HepG2 (cell line): ENCODE results near the gene ABCC3. TPM values are rescaled to one million over a fixed set of nuclear protein-coding genes. Genes with fewer than 3 reads are reported as not detected.

Experiments used
- CBX5 ChIP-seq: sonication (generic); formaldehyde crosslinking; IDR thresholded peaks from 2 replicates; pipeline ENCODE4 v1.4.0; 2020; ENCODE audit warnings: missing genetic modification reagents, borderline replicate concordance
- HNF4A ChIP-seq: sonication (generic); formaldehyde crosslinking; IDR thresholded peaks from 2 replicates; pipeline ENCODE4 v1.4.0; 2020; ENCODE audit warnings: missing genetic modification reagents
- HNRNPH1 ChIP-seq: fragments of 200-400 bp; formaldehyde crosslinking; optimal IDR thresholded peaks from 2 replicates; pipeline ENCODE3; 2017; ENCODE audit warnings: mild to moderate bottlenecking, low read depth, low read length
- HOXA5 ChIP-seq: sonication (generic); formaldehyde crosslinking; IDR thresholded peaks from 2 replicates; pipeline ENCODE4 v1.4.0; 2020; ENCODE audit warnings: missing genetic modification reagents
- IKZF4 ChIP-seq: sonication (generic); formaldehyde crosslinking; IDR thresholded peaks from 2 replicates; pipeline ENCODE4 v1.5.1; 2020; ENCODE audit warnings: borderline replicate concordance, mild to moderate bottlenecking, low read depth, missing genetic modification reagents; ENCODE audit errors: not compliant biosample characterization
- JDP2 ChIP-seq: sonication (generic); formaldehyde crosslinking; IDR thresholded peaks from 2 replicates; pipeline ENCODE4 v1.8.1; 2022; ENCODE audit warnings: missing genetic modification reagents, borderline replicate concordance
- KLF12 ChIP-seq: sonication (generic); formaldehyde crosslinking; IDR thresholded peaks from 2 replicates; pipeline ENCODE4 v1.4.0; 2020; ENCODE audit warnings: missing genetic modification reagents, borderline replicate concordance
- SYNCRIP ChIP-seq: fragments of 200-400 bp; formaldehyde crosslinking; IDR thresholded peaks from 2 replicates; pipeline ENCODE4 v1.6.1; 2018; ENCODE audit warnings: mild to moderate bottlenecking, low read depth, low read length; ENCODE audit not compliant: insufficient read depth
- TMF1 ChIP-seq: sonication (generic); formaldehyde crosslinking; IDR thresholded peaks from 2 replicates; pipeline ENCODE4 v1.8.1; 2022; ENCODE audit warnings: low read depth, missing genetic modification reagents
- ZFP91 ChIP-seq: sonication (generic); formaldehyde crosslinking; IDR thresholded peaks from 2 replicates; pipeline ENCODE4 v1.9.0; 2022; ENCODE audit warnings: missing genetic modification reagents, mild to moderate bottlenecking, borderline replicate concordance
- ZNF10 ChIP-seq: sonication (generic); formaldehyde crosslinking; IDR thresholded peaks from 2 replicates; pipeline ENCODE4 v1.4.0; 2020; ENCODE audit warnings: mild to moderate bottlenecking, low read depth, missing genetic modification reagents, borderline replicate concordance
- ZNF275 ChIP-seq: sonication (generic); formaldehyde crosslinking; IDR thresholded peaks from 2 replicates; pipeline ENCODE4 v1.8.0; 2022; ENCODE audit warnings: missing genetic modification reagents, mild to moderate bottlenecking, inconsistent platforms, borderline replicate concordance
- ZNF407 ChIP-seq: sonication (generic); formaldehyde crosslinking; IDR thresholded peaks from one replicate; pipeline ENCODE4 v1.5.1; 2020; ENCODE audit warnings: mild to moderate bottlenecking, missing genetic modification reagents; ENCODE audit errors: not compliant biosample characterization
- ZNF614 ChIP-seq: IDR thresholded peaks from 2 replicates; pipeline ENCODE4 v1.6.1; 2018; ENCODE audit warnings: missing biosample characterization, missing genetic modification reagents, inconsistent platforms, borderline replicate concordance
- ZNF770 ChIP-seq: sonication (generic); formaldehyde crosslinking; IDR thresholded peaks from 2 replicates; pipeline ENCODE4 v1.5.0; 2020; ENCODE audit warnings: mild to moderate bottlenecking, missing genetic modification reagents
- polyA plus RNA-seq, 8 experiments: library from polyadenylated mRNA; depleted of rRNA in 3 of 8; stranded (reverse) in 7 of 8; unstranded in 1 of 8; fragments of >200 nt; fragmentation: Illumina TruSeq in 4 of 8; extraction: Trizol in 4 of 8; gene quantifications; 2 replicates each; pipeline versions ENCODE4 v1.2.1 to v1.2.3, GENCODE V29; 2011 to 2016; ENCODE audit warnings: low read depth in 4 of 8, missing spikeins in 1 of 8, mixed read lengths in 1 of 8; ENCODE audit not compliant: insufficient read depth in 1 of 8
- total RNA-seq, 5 experiments: library from RNA; depleted of rRNA; stranded (reverse); fragments of >200 nt; fragmentation: Illumina TruSeq; extraction: Trizol; gene quantifications; 2 replicates each; pipeline ENCODE4 v1.2.3, GENCODE V29; 2016; ENCODE audit warnings: low read depth in 1 of 5

Gene ABCC3
- total and polyA plus RNA-seq, 2 of the 13 experiments (the other 11 are each of a cell fraction or from before 2014, with no cell fraction given), result 25.2 to 50.7 TPM

GRCh38 chr17:50626037-50626574, 8.6 kb upstream of the ABCC3 start (continued):
- peak; percentile 56; the same call in 1 of the 2 replicates for TF ChIP-seq ZFP91 (CRISPR knock-in tag)
- TF ChIP-seq ZNF275 (CRISPR knock-in tag), result no peak
- 0 out of 2 replicates have a peak, but pooled peaks have one; percentile 48 for TF ChIP-seq ZNF614
- TF ChIP-seq JDP2, result no peak
- 0 out of 2 replicates have a peak, but pooled peaks have one; percentile 53 for TF ChIP-seq CBX5 (CRISPR knock-in tag)
- peak; percentile 64; the same call in 1 of the 2 replicates for TF ChIP-seq HOXA5 (CRISPR knock-in tag)
- TF ChIP-seq HNF4A (CRISPR knock-in tag), result peak; percentile 35; the same call in 1 of the 2 replicates
- peak; percentile 58; the same call in 1 of the 2 replicates for TF ChIP-seq ZNF770 (CRISPR knock-in tag)
- TF ChIP-seq IKZF4 (CRISPR knock-in tag), result peak; percentile 48
- no peak for TF ChIP-seq ZNF10 (CRISPR knock-in tag)
- TF ChIP-seq HNRNPH1, result no peak
- no peak for TF ChIP-seq KLF12 (CRISPR knock-in tag)
- no peak for TF ChIP-seq ZNF407
- no peak for TF ChIP-seq TMF1 (CRISPR knock-in tag)
- no peak for TF ChIP-seq SYNCRIP
